OCI-LY7 (cell line): ENCODE results near the gene XIRP2.

ENCODE experiments used
- CTCF ChIP-seq: fragments of 200-600 bp; sonication (generic); conservative IDR thresholded peaks from 2 replicates; pipeline ENCODE4 v1.5.1; 2014; ENCODE audit warnings: mild to moderate bottlenecking, antibody characterized with exemption, low read length, moderate library complexity, mixed read lengths
- EZH2phosphoT487 ChIP-seq: fragments of 200-600 bp; sonication (generic); IDR thresholded peaks from 2 replicates; pipeline ENCODE4 v1.6.1; 2018; ENCODE audit warnings: low read depth, borderline replicate concordance, mild to moderate bottlenecking, mixed run types, antibody characterized with exemption, low read length, moderate library complexity, mixed read lengths

GRCh38 chr2:167292430-167293171 is 404.3 kb downstream of the XIRP2 start, which contains the start of gene B3GALT1:
- TF ChIP-seq CTCF: no peak
- no peak for TF ChIP-seq EZH2phosphoT487
